OCI-LY7 (cell line): Measurements from ENCODE around the gene ATG10. TPM values are rescaled to one million over a fixed set of nuclear protein-coding genes. Genes with fewer than 3 reads are reported as not detected.

Experiments
- Bru-seq: library from RNA; stranded (reverse); fragments of 400-500 nt; gene quantifications from one replicate; lab custom pipeline; 2021; lab: Mats Ljungman, UMichigan
- BruChase-seq, 2 experiments: library from RNA; stranded (reverse); fragments of 400-500 nt; gene quantifications; one replicate each; lab custom pipeline; 2021; lab: Mats Ljungman, UMichigan
- BruUV-seq: library from RNA; stranded (reverse); fragments of 400-500 nt; replicated peaks from 2 replicates; lab custom pipeline; 2021; lab: Mats Ljungman, UMichigan
- CTCF ChIA-PET: fragments of 300-600 bp; sonication (Branson Sonifier 250); formaldehyde crosslinking; loops from one replicate; lab custom pipeline; 2022; ENCODE audit warnings: antibody characterized with exemption; ENCODE audit not compliant: unreplicated experiment; lab: Charles Lee
- POLR2A ChIA-PET: fragments of 300-600 bp; sonication (Branson Sonifier 250); formaldehyde crosslinking; loops from one replicate; lab custom pipeline; 2022; ENCODE audit warnings: antibody characterized with exemption; lab: Charles Lee
- DNase-seq: peaks from one replicate; pipeline ENCODE4 v3.0.0-alpha.2; 2015; ENCODE audit warnings: low spot score
- H2AFZ ChIP-seq: fragments of 200-600 bp; sonication (generic), shearing (Covaris generic); 2 replicates; pipeline ENCODE4 v1.6.1; 2014; ENCODE audit warnings: mild to moderate bottlenecking, antibody characterized with exemption, low read length, moderate library complexity
- H3K27ac ChIP-seq: fragments of 200-600 bp; sonication (generic); 2 replicates; pipeline ENCODE4 v1.5.1; 2014; ENCODE audit warnings: mixed run types, low read depth, mild to moderate bottlenecking, moderate library complexity, low read length, inconsistent platforms; ENCODE audit not compliant: poor library complexity, severe bottlenecking
- H3K36me3 ChIP-seq: fragments of 200-600 bp; sonication (generic); 2 replicates; pipeline ENCODE4 v1.6.1; 2014; ENCODE audit warnings: mild to moderate bottlenecking, antibody characterized with exemption, low read length, moderate library complexity, mixed read lengths; ENCODE audit not compliant: insufficient read depth
- H3K4me1 ChIP-seq: fragments of 200-600 bp; sonication (generic); 2 replicates; pipeline ENCODE4 v1.5.1; 2014; ENCODE audit warnings: mild to moderate bottlenecking, low read length; ENCODE audit not compliant: insufficient read depth, poor library complexity, severe bottlenecking
- H3K4me2 ChIP-seq: fragments of 200-600 bp; sonication (generic); 2 replicates; pipeline ENCODE4 v1.6.1; 2014; ENCODE audit warnings: mild to moderate bottlenecking, low read length
- H3K4me3 ChIP-seq: fragments of 200-600 bp; sonication (generic); 2 replicates; pipeline ENCODE4 v1.5.1; 2014; ENCODE audit warnings: mild to moderate bottlenecking, low read depth, low read length; ENCODE audit not compliant: poor library complexity, severe bottlenecking
- H3K79me2 ChIP-seq: fragments of 200-600 bp; sonication (generic); 2 replicates; pipeline ENCODE4 v1.6.1; 2016; ENCODE audit warnings: low read depth, mild to moderate bottlenecking, low read length, moderate library complexity, mixed read lengths; ENCODE audit not compliant: insufficient read depth
- H3K9me2 ChIP-seq: fragments of 200-600 bp; sonication (generic); 2 replicates; pipeline ENCODE4 v1.6.1; 2016; ENCODE audit warnings: mild to moderate bottlenecking, low read length, mixed read lengths; ENCODE audit not compliant: insufficient read depth
- H3K9me3 ChIP-seq: fragments of 200-600 bp; sonication (generic); 2 replicates; pipeline ENCODE4 v1.6.1; 2014; ENCODE audit warnings: mild to moderate bottlenecking, mixed run types, low read length, mixed read lengths
- H4K20me1 ChIP-seq: fragments of 200-600 bp; sonication (generic); 2 replicates; pipeline ENCODE4 v1.6.1; 2014; ENCODE audit warnings: mild to moderate bottlenecking, antibody characterized with exemption, low read length, moderate library complexity, mixed read lengths; ENCODE audit not compliant: insufficient read depth
- CTCF ChIP-seq: fragments of 200-600 bp; sonication (generic); conservative IDR thresholded peaks from 2 replicates; pipeline ENCODE4 v1.5.1; 2014; ENCODE audit warnings: mild to moderate bottlenecking, antibody characterized with exemption, low read length, moderate library complexity, mixed read lengths
- EZH2phosphoT487 ChIP-seq: fragments of 200-600 bp; sonication (generic); IDR thresholded peaks from 2 replicates; pipeline ENCODE4 v1.6.1; 2018; ENCODE audit warnings: low read depth, borderline replicate concordance, mild to moderate bottlenecking, mixed run types, antibody characterized with exemption, low read length, moderate library complexity, mixed read lengths
- intact Hi-C: fragments of 100-400 bp; cut with micrococcal nuclease; formaldehyde crosslinking; loops from one replicate; pipeline ENCODE4 v1.10.0; 2022; ENCODE audit not compliant: unreplicated experiment
- long read RNA-seq: library from polyadenylated mRNA; stranded (forward); transcript quantifications from one replicate; pipeline ENCODE4 v2.0.0, GENCODE V29; 2022
- total RNA-seq, 2 experiments: library from RNA; depleted of rRNA in 1 of 2; stranded (reverse); fragments of >200 nt in 1 of 2; shearing (Covaris generic) in 1 of 2; gene quantifications; 2 replicates each; pipeline ENCODE4 v1.2.3, GENCODE V29; 2014 to 2022

Gene ATG10
- 5.4 and 11.8 TPM in 2 replicates for total RNA-seq (2014; rRNA removed; shearing (Covaris generic))
- total RNA-seq (2022) = 14.8 and 17.0 TPM in 2 replicates
- percentile 64 among the genes with signal in this experiment for Bru-seq, nascent RNA
- percentile 55 among the genes with signal in this experiment for BruChase-seq, experiment 1, labeled RNA remaining after a 6-hour chase
- BruChase-seq, experiment 2, labeled RNA remaining after a 2-hour chase = percentile 55 among the genes with signal in this experiment
- long read RNA-seq, transcript ATG10-203 (9 exons, 1,795 nt) = major isoform, 8 of 68 reads
- long read RNA-seq, partial matches to known transcripts = 1 of 68 reads
- long read RNA-seq, other reads (novel, unspliced or antisense) = 58 of 68 reads

- Histone ChIP-seq H3K27ac (peak within 1 kb of the TSS; percentile 56), H3K9me3 (no peaks in the 10 kb centered on the region), H3K79me2 (peaks cover 5% of the 10 kb centered on the region; the same call in 1 of the 2 replicates), H2AFZ (peak within 1 kb of the TSS; percentile 100), H3K4me3 (peak within 1 kb of the TSS; percentile 85), H3K9me2 (no peaks in the 10 kb centered on the region), H3K4me2 (peak within 1 kb of the TSS; percentile 100), H3K4me1 (peaks cover 19% of the 10 kb centered on the region), H4K20me1 (no peaks in the 10 kb centered on the region), H3K36me3 (peaks cover 3% of the 10 kb centered on the region; the same call in 1 of the 2 replicates)
- POLR2A ChIA-PET = interaction anchor here (0.6 to 0.8 kb wide), 3 partner anchors 12 to 297 kb away, joined by 3 to 7 read pairs (median 3); no protein-coding TSS in a partner anchor
- CTCF ChIA-PET = no interaction called here
- no peak for TF ChIP-seq EZH2phosphoT487
- TF ChIP-seq CTCF = no peak
- BruUV-seq = no TSS peak
- DNase-seq = peak; percentile 92
- intact Hi-C loops = loop anchor here (1.0 to 5.0 kb wide), 3 partner anchors 119 to 1105 kb away; partner anchors contain the start of genes SSBP2, TMEM167A and XRCC4
These were observed at the start of gene ATG10 for GRCh38 chr5:81971712-81972491. ATG10 (plus strand) TSS chr5:81972023; CDS start chr5:81987571, 15,548 bp downstream.

GRCh38 chr5:81922854-81923279, 49.0 kb upstream of the ATG10 start:
- intact Hi-C loops = no loop called here
- Histone ChIP-seq H4K20me1 (no peaks in the 10 kb centered on the region), H3K9me2 (no peaks in the 10 kb centered on the region), H3K36me3 (no peaks in the 10 kb centered on the region), H2AFZ (no peak overlapping the region), H3K4me2 (no peak overlapping the region), H3K27ac (no peak overlapping the region), H3K4me1 (no peaks in the 10 kb centered on the region), H3K4me3 (no peak overlapping the region), H3K9me3 (no peaks in the 10 kb centered on the region), H3K79me2 (no peaks in the 10 kb centered on the region)
- POLR2A ChIA-PET = no interaction called here
- TF ChIP-seq CTCF = no peak
- TF ChIP-seq EZH2phosphoT487 = no peak
- CTCF ChIA-PET = no interaction called here
- no peak for DNase-seq
- BruUV-seq = no TSS peak
